Suprapubic skin (tissue), 4 donors: ENCODE results near the gene VPS35L. TPM values are rescaled to one million over a fixed set of nuclear protein-coding genes. Genes with fewer than 3 reads are reported as not detected.

Experiments
- DNase-seq, 2 donors: peaks; one replicate each; pipeline ENCODE4 v3.0.0-alpha.2; 2019; ENCODE audit warnings: low spot score in 2 of 2
- H3K27ac ChIP-seq: fragments of 200-600 bp; sonication (generic); one replicate; pipeline ENCODE4 v1.5.1; 2019
- H3K27me3 ChIP-seq: fragments of 200-600 bp; sonication (generic); one replicate; pipeline ENCODE4 v1.5.1; 2019
- H3K36me3 ChIP-seq: fragments of 200-600 bp; sonication (generic); one replicate; pipeline ENCODE4 v1.5.1; 2019
- H3K4me1 ChIP-seq: fragments of 200-600 bp; sonication (generic); one replicate; pipeline ENCODE4 v1.5.1; 2019
- H3K4me3 ChIP-seq: fragments of 200-600 bp; sonication (generic); one replicate; pipeline ENCODE4 v1.5.1; 2019; ENCODE audit warnings: mild to moderate bottlenecking
- H3K9me3 ChIP-seq: fragments of 200-600 bp; sonication (generic); one replicate; pipeline ENCODE4 v1.5.1; 2019
- EP300 ChIP-seq: sonication (generic); formaldehyde crosslinking; IDR thresholded peaks from one replicate; pipeline ENCODE4 v1.6.1; 2017; ENCODE audit warnings: antibody characterized with exemption
- POLR2A ChIP-seq, 2 donors: fragments of 450-650 bp; IDR thresholded peaks; one replicate each; pipeline ENCODE4 v1.6.1; 2017; ENCODE audit warnings: antibody characterized with exemption in 2 of 2, mild to moderate bottlenecking in 2 of 2, moderate library complexity in 2 of 2
- POLR2AphosphoS5 ChIP-seq, 3 donors: sonication (generic); formaldehyde crosslinking; IDR thresholded peaks; one replicate each; pipeline ENCODE4 v1.6.1; 2017; ENCODE audit warnings: antibody characterized with exemption in 3 of 3
- WGBS: methylation state at CpG from one replicate; pipeline ENCODE4 v1.1.5; 2018; 5-methylcytosine and 5-hydroxymethylcytosine counted together
- total RNA-seq, 4 donors: library from RNA; depleted of rRNA; stranded (reverse); fragments of >200 nt; gene quantifications; one replicate each; pipeline ENCODE4 v1.1.0, GENCODE V29; 2016
- TF ChIP-seq, protein P1 (sequence below), 2 donors: fragments of 200-600 bp in 1 of 2; fragments of 450-650 bp in 1 of 2; sonication (generic) in 1 of 2; IDR thresholded peaks; one replicate each; pipeline ENCODE4 v1.5.1; 2016 to 2019; ENCODE audit warnings: antibody characterized with exemption in 2 of 2, mild to moderate bottlenecking in 1 of 2, moderate library complexity in 1 of 2

The VPS35L gene
- total RNA-seq, 4 donors from 2014 or later = 16.3 to 30.4 (median 20.7) TPM

GRCh38 chr16:19524356-19524615 is 31.2 kb upstream of the VPS35L start:
- Histone ChIP-seq H3K9me3 (no peaks in the 10 kb centered on the region), H3K4me1 (peaks cover 50% of the 10 kb centered on the region), H3K27ac (peak overlapping the region; percentile 58), H3K27me3 (no peaks in the 10 kb centered on the region), H3K36me3 (peaks cover 11% of the 10 kb centered on the region), H3K4me3 (peak overlapping the region; percentile 87)
- 0% methylated on average over 9 of the region's 11 CpGs for WGBS
- TF ChIP-seq POLR2A (IDR thresholded peaks at IDR 0.05) (no peak), EP300 (no peak), POLR2AphosphoS5 (IDR thresholded peaks at IDR 0.05) (no peak)
- TF ChIP-seq, protein P1, sequence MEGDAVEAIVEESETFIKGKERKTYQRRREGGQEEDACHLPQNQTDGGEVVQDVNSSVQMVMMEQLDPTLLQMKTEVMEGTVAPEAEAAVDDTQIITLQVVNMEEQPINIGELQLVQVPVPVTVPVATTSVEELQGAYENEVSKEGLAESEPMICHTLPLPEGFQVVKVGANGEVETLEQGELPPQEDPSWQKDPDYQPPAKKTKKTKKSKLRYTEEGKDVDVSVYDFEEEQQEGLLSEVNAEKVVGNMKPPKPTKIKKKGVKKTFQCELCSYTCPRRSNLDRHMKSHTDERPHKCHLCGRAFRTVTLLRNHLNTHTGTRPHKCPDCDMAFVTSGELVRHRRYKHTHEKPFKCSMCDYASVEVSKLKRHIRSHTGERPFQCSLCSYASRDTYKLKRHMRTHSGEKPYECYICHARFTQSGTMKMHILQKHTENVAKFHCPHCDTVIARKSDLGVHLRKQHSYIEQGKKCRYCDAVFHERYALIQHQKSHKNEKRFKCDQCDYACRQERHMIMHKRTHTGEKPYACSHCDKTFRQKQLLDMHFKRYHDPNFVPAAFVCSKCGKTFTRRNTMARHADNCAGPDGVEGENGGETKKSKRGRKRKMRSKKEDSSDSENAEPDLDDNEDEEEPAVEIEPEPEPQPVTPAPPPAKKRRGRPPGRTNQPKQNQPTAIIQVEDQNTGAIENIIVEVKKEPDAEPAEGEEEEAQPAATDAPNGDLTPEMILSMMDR (IDR thresholded peaks at IDR 0.05) = no peak
- no peak for DNase-seq

DNA sequence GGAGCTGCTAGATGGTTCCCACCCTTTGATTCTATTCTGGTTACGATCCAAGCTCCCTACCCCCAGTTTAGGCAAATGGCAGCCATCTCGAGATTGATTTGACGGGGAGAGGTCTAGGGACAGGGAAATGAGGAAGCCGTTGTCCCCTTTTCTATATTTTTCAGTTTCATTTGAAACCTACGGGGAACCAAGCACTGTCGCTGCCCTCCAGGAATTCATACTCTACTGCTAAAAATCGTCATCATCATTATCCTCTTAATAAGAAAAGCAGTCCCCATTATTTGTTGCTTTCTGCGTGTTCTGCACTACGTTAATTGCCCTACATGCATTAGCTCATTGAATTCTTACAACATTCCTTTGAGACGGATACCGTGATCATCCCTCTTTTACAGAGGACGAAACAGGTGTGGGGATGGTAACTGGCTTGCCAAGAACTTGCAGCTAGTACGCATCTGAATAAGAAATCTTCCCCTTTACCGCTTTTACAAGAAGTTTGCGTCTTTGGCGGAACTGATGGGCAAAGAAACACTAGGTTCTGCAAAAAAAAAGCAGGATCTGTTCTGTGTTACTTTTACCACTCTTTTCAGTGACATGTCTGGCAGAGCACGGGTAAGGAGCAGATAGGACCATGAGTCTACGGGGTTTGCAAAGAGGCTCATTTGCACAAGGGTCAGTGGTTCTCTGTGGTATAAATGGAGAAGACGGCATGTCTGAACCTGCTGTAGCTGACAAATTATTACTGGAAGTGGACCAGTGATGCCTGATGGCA is 30.7 kb upstream of the VPS35L start:
- H3K27ac ChIP-seq = peak overlapping the region; percentile 58
- TF ChIP-seq POLR2AphosphoS5 (IDR thresholded peaks at IDR 0.05) (no peak), POLR2A (IDR thresholded peaks at IDR 0.05) (no peak), EP300 (no peak)
- TF ChIP-seq, protein P1 (IDR thresholded peaks at IDR 0.05) = no peak
- DNase-seq = no peak
- peak overlapping the region; percentile 87 for H3K4me3 ChIP-seq
- H3K4me1 ChIP-seq = peaks cover 45% of the 10 kb centered on the region
- no peaks in the 10 kb centered on the region for H3K9me3 ChIP-seq
- WGBS = 6% methylated on average over 19 of the region's 19 CpGs
- H3K27me3 ChIP-seq = no peaks in the 10 kb centered on the region
- H3K36me3 ChIP-seq = peaks cover 12% of the 10 kb centered on the region

GRCh38 chr16:19525385-19525723 is 30.1 kb upstream of the VPS35L start:
- no peaks in the 10 kb centered on the region for H3K9me3 ChIP-seq
- peaks cover 39% of the 10 kb centered on the region for H3K4me1 ChIP-seq
- H3K36me3 ChIP-seq = peaks cover 12% of the 10 kb centered on the region
- WGBS = 71% methylated on average over 2 of the region's 2 CpGs
- no peak for DNase-seq
- H3K27me3 ChIP-seq = no peaks in the 10 kb centered on the region
- H3K27ac ChIP-seq = no peak overlapping the region
- peak overlapping the region; percentile 87 for H3K4me3 ChIP-seq
- TF ChIP-seq, protein P1 (IDR thresholded peaks at IDR 0.05) = no peak
- TF ChIP-seq POLR2AphosphoS5 (IDR thresholded peaks at IDR 0.05) (no peak), EP300 (no peak), POLR2A (IDR thresholded peaks at IDR 0.05) (no peak)

DNA sequence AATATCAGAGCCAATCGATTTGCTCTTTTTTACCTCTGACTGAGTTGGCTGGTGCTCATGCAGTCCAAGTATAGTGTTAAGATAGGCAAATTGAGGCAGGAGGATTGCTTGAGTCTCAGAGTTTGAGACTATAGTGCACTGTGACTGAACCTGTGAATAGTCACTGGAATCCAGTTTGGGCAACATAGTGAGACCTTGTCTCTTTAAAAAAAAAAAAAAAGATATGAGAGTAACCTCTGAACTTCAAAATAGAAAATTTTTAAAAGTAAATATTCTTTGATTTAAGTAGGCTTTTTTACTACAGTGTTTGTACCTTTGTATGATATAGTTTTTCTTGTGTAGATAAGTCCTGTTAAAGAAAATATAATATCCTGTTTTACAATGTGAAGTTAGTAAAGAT is 28.3 kb upstream of the VPS35L start:
- WGBS = 71% methylated on average over 1 of the region's 1 CpG
- H3K9me3 ChIP-seq = no peaks in the 10 kb centered on the region
- H3K4me1 ChIP-seq = peaks cover 30% of the 10 kb centered on the region
- H3K27me3 ChIP-seq = no peaks in the 10 kb centered on the region
- no peak for DNase-seq
- H3K36me3 ChIP-seq = peaks cover 12% of the 10 kb centered on the region
- TF ChIP-seq, protein P1 (IDR thresholded peaks at IDR 0.05) = no peak
- no peak for TF ChIP-seq POLR2A (IDR thresholded peaks at IDR 0.05)
- no peak for TF ChIP-seq POLR2AphosphoS5 (IDR thresholded peaks at IDR 0.05)
- no peak overlapping the region for H3K4me3 ChIP-seq
- no peak overlapping the region for H3K27ac ChIP-seq

DNA sequence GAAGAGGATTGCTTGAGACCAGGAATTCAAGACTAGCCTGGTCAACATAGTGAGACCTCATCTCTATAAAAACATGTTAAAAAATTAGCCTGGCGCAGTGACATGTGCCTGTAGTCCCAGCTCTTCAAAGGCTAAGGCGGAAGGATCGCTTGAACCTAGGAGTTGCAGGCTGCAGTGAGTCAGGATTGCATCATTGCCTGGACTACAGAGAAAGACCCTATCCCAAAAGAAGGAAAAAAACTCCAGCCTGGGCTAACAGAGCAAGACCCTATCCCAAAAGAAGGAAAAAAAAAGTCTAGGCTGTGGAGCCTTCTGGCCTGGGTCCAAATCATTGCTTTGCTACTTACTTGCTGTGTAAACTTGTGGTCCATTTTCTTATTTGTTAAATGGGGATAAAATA is 26.8 kb upstream of the VPS35L start:
- Histone ChIP-seq H3K27me3 (no peaks in the 10 kb centered on the region), H3K4me1 (peaks cover 18% of the 10 kb centered on the region), H3K27ac (no peak overlapping the region), H3K4me3 (no peak overlapping the region), H3K9me3 (no peaks in the 10 kb centered on the region), H3K36me3 (peaks cover 17% of the 10 kb centered on the region)
- 93% methylated on average over 3 of the region's 3 CpGs for WGBS
- no peak for DNase-seq
- TF ChIP-seq POLR2A (IDR thresholded peaks at IDR 0.05) (no peak), EP300 (no peak), POLR2AphosphoS5 (IDR thresholded peaks at IDR 0.05) (no peak)
- TF ChIP-seq, protein P1 (IDR thresholded peaks at IDR 0.05) = no peak
